GM21367 (cell line): ENCODE measurements around the gene UNCX.

Experiments
- ATAC-seq: cut with Tn5 transposase; IDR thresholded peaks from one replicate; pipeline ENCODE4 v1.9.1; 2021; ENCODE audit not compliant: unreplicated experiment

UNCX gene

GRCh38 chr7:1242606-1243289, 10.1 kb downstream of the UNCX start:
- ATAC-seq, result no peak

GRCh38 chr7:1243290-1243963, 10.8 kb downstream of the UNCX start:
- ATAC-seq, result no peak

GRCh38 chr7:1243964-1244416, 11.3 kb downstream of the UNCX start:
- ATAC-seq, result no peak

GRCh38 chr7:1244700-1245523, 12.2 kb downstream of the UNCX start:
- ATAC-seq, result no peak

- no peak for ATAC-seq
Observed at GRCh38 chr7:1245524-1246050, 12.9 kb downstream of the UNCX start.

GRCh38 chr7:1246160-1246870, 13.6 kb downstream of the UNCX start:
- no peak for ATAC-seq

- ATAC-seq, result no peak
Observed at GRCh38 chr7:1246871-1247526, 14.3 kb downstream of the UNCX start.

- no peak for ATAC-seq
Observed at GRCh38 chr7:1247527-1248041, 14.9 kb downstream of the UNCX start.

GRCh38 chr7:1248143-1248915, 15.7 kb downstream of the UNCX start:
- no peak for ATAC-seq

- ATAC-seq, result no peak
Observed at GRCh38 chr7:1248916-1249581, 16.4 kb downstream of the UNCX start.

- no peak for ATAC-seq
Observed at GRCh38 chr7:1249731-1250130, 17.1 kb downstream of the UNCX start.

- no peak for ATAC-seq
Observed at GRCh38 chr7:1250901-1251300, 18.2 kb downstream of the UNCX start.

GRCh38 chr7:1251796-1252539, 19.3 kb downstream of the UNCX start:
- no peak for ATAC-seq

GRCh38 chr7:1252540-1253090, 19.9 kb downstream of the UNCX start:
- ATAC-seq, result no peak

- ATAC-seq, result no peak
Observed at GRCh38 chr7:1253681-1254181, 21.1 kb downstream of the UNCX start.

GRCh38 chr7:1254281-1255079, 21.8 kb downstream of the UNCX start:
- no peak for ATAC-seq
